ENCODE data around the gene ITM2C. TPM values are rescaled to one million over a fixed set of nuclear protein-coding genes. Genes with fewer than 3 reads are reported as not detected.
A peak's percentile ranks its signal among the peaks of the same experiment; 100 is the strongest.

Gene ITM2C
- total RNA-seq, 2 experiments from 2014 or later = 77.2 to 79.5 TPM

DNA sequence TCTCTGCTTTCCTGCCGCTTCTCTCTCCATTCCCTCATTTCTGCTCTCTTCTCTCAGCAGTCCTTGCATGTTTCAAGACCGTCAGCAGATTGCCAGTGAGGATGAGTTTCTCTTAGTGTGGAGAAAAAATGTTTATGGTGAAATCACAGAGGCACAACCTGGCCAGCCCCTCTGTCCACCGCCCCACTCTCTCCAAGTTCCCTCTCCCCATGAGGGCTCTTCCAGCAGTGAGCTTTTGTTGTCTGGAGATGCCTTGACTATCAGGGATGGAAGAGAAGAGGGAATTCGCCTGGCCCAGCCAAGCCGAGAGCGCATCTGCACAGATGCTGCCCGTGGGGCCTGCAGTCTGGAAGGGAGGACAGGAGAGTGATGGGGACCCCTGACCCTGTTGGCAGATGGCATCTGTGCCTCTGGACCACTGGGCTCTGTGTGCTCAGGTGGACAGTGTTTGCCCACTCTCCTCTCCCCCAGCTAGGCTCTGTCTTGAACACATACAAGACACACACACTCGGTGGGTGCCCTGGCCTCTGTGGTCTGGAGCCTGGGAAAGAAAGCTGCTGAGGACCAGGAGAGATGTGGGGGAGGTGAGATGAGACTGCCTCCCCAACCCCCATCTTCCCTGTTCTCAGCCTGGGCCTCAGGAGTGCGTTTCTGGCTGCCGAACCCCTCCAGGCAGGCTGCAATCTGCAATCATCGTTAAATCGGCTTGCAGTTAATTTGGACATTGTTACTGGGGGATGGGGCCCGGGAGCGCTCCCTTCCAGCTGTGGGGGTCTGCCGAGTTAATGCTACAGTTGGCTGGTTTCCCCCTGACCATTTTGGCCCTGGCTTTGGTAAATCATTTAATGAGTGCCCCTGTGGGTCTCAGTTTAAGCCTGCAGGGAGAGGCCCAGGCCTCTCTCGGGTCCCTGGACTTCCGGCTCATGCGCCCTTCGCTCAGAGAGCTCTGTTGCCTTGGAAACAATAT, 4.5 kb downstream of the ITM2C start:
- DNase-seq = no peak
- no peaks in the 10 kb centered on the region for H3K27me3 Mint-ChIP-seq (ENCODE audit: low read depth)
- POLR2A ChIA-PET = interaction anchor here (1.2 kb wide), 1 partner anchor 595 kb away, joined by 3 read pairs; the partner anchor contains the start of gene NCL
- no peak overlapping the region for H3K4me3 Mint-ChIP-seq
- no peaks in the 10 kb centered on the region for H3K9me3 Mint-ChIP-seq (ENCODE audit: insufficient read depth)
- peaks cover 7% of the 10 kb centered on the region for H3K36me3 Mint-ChIP-seq (ENCODE audit: low read depth)
- peak overlapping the region; percentile 44 for H3K27ac Mint-ChIP-seq
- CTCF ChIA-PET = interaction anchor here (0.9 to 2.9 kb wide), 4 partner anchors 8 to 118 kb away, joined by 3 to 18 read pairs (median 4); no protein-coding TSS in a partner anchor
- H3K4me1 Mint-ChIP-seq (ENCODE audit: low read depth) = peaks cover 64% of the 10 kb centered on the region
- ATAC-seq = no peak

DNA sequence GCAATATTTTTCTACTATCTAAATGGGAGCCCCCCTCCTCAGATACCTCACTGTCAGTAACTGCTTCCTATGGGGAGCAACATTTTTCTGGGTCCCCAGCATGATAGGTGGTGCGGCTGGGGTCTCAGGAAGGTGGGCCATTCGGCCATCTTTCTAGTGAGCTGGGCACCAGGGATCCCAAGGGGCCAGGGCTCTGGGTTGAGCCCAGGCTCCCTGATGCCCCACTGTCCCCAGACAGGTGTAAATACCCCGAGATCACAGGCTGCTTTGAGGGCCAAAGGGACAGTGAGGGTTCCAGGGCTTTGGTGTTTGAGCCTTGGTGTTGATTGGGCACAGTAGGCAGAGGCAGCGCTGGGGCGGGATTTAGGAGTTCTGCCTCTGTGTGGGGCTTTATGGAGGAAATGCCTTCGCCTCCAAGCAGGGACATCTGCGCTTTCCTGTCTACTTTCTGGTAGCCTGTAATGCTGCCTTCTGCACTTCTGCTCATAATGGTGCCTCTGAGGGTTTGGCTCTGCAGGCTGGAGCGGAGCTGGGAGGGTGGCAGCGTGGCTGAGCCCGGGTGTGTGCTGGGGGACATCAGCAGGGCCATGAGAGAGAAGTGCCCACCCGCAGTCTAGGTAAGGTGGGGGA, 5.3 kb downstream of the ITM2C start:
- DNase-seq = no peak
- peaks cover 10% of the 10 kb centered on the region for H3K36me3 Mint-ChIP-seq (ENCODE audit: low read depth)
- H3K27me3 Mint-ChIP-seq (ENCODE audit: low read depth) = no peaks in the 10 kb centered on the region
- H3K4me1 Mint-ChIP-seq (ENCODE audit: low read depth) = peaks cover 65% of the 10 kb centered on the region
- ATAC-seq = no peak
- H3K4me3 Mint-ChIP-seq = no peak overlapping the region
- H3K9me3 Mint-ChIP-seq (ENCODE audit: insufficient read depth) = no peaks in the 10 kb centered on the region
- ChIA-PET POLR2A (interaction anchor here (0.6 to 1.2 kb wide), 2 partner anchors 198 to 594 kb away, joined by 3 to 6 read pairs; partner anchors contain the start of gene NCL), CTCF (interaction anchor here (1.1 to 2.3 kb wide), 2 partner anchors 20 to 117 kb away, joined by 3 to 5 read pairs; no protein-coding TSS in a partner anchor)
- H3K27ac Mint-ChIP-seq = no peak overlapping the region

DNA sequence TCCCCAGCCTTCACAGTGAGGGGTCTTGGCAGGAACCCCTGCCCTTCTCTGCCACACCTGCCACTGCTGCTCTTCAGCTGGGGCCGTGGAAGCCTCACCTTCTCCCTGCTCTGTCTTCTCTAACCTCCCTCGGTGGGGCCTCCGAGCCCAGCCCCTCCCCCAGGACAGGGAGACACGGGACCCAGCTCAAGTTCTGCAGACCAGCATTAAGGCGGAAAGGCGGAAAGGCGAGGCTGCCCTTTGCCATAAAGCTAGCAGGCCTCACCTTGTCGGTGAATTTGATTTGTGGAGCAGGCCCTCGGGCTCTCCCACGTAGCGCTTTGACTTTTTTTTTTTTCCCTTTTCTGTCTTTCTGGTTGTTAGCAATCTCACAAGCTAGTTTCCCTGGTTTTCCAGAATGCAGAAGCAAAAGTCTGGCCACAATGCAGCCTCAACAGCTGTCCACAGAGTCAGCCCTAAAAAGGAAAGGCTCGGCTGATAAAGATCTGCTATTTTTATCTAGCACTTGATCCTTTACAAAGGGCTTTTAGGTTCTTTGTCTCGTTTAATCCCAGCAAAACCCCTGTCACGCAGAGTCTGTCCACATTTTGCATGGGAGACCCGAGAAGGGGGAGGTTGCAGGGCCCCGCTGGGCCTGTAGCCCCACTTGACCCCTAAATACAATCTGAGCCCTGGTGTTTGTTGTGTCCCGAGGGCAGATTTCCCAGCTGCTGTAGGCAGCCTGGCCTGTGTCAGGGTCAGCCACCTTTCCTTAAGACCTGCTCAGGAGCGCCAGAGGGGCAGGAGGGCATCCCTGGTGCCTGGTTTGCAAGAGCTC, 6.0 kb downstream of the ITM2C start:
- Mint-ChIP-seq H3K9me3 (ENCODE audit: insufficient read depth) (no peaks in the 10 kb centered on the region), H3K4me3 (no peak overlapping the region), H3K27me3 (ENCODE audit: low read depth) (no peaks in the 10 kb centered on the region), H3K4me1 (ENCODE audit: low read depth) (peaks cover 63% of the 10 kb centered on the region), H3K27ac (no peak overlapping the region), H3K36me3 (ENCODE audit: low read depth) (peaks cover 15% of the 10 kb centered on the region)
- no peak for ATAC-seq
- peak; percentile 15 for DNase-seq
- ChIA-PET POLR2A (interaction anchor here (0.6 to 1.2 kb wide), 3 partner anchors 43 to 594 kb away, joined by 3 to 6 read pairs (median 3); partner anchors contain the start of gene NCL), CTCF (interaction anchor here (1.1 kb wide), 1 partner anchor 117 kb away, joined by 3 read pairs; no protein-coding TSS in a partner anchor)

DNA sequence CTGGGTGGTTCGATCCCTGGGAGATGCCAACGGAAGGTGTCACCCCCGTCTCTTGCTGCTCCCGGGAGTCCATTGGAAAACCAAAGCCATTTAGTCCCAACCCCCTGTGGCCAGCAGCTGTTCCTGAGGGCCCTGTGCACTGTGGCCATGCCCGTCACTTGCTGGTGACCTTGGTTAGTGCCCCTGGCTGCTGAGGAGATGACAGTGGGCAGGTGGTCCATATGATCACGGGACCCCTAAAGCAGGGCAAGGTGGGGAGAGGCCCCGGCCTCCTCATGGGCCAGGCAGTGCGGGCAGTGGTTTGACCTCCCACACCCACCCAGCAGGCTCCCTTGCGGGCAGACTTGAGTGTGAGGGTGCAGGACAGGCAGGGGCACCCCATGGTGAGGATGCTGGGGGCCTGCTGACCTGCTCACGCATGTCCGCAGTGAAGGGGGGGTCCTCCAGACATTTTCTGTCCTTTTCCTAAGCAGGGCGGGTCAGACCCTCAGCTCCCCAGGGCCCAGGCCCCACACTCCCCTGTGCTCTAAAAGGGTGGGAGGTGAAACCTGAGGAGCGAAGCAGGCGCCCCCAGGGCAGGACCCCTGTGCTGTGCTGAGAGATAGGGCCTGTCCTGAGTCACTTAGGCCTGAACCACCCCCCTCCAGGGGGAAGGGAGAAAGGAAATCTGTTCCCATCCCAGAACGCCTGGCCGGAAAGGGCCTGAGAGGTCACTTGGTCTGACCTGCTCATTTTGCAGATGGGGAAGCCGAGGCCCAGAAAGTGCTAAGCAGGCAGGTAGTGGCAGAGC, 6.8 kb downstream of the ITM2C start:
- Mint-ChIP-seq H3K27me3 (ENCODE audit: low read depth) (no peaks in the 10 kb centered on the region), H3K4me1 (ENCODE audit: low read depth) (peaks cover 60% of the 10 kb centered on the region), H3K9me3 (ENCODE audit: insufficient read depth) (no peaks in the 10 kb centered on the region), H3K4me3 (no peak overlapping the region), H3K27ac (no peak overlapping the region), H3K36me3 (ENCODE audit: low read depth) (peaks cover 18% of the 10 kb centered on the region)
- ChIA-PET CTCF (interaction anchor here (0.7 to 1.5 kb wide), 2 partner anchors 47 to 181 kb away, joined by 3 to 5 read pairs; no protein-coding TSS in a partner anchor), POLR2A (interaction anchor here (0.6 kb wide), 1 partner anchor 42 kb away, joined by 3 read pairs; no protein-coding TSS in a partner anchor)
- no peak for ATAC-seq
- peak; percentile 13 for DNase-seq

DNA sequence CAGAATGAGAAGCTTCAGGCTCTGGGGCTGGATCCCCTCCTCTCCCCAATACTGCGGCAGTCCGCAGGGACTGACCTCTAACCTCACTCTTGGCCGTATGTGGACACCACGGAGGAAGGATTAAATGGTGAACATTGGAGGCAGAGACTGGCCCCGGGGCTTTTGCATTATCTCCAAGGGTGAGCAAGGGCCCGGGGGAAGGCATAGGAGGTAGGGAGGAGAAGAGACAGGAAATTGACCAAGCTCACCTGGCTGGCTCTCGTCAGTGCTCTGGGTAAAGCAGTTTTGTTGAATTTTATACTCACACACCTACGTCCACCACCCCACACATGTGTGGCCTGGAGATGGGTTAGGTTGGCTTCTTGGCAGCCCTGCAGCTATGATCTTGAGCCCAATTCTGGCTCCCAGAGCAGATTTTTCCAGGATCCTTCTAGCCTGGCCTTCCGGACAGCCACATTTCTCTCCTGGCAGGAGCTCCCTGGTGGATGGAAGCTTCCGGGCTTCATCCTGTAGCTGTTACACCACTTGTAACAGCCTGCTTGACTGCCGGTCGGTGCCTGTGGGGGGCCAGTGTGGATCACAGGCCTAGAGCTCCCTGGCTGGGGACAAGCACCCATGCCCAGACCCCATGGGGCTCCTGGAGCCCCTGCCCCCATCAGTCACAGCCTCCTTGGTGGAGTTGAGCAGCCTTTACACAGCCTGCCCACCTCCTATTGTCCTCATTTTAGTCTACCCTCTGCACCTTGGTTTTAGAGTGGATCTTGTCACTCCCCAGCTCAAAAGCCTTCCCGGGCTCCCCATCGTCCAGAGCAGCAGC, 7.6 kb downstream of the ITM2C start:
- peaks cover 22% of the 10 kb centered on the region for H3K36me3 Mint-ChIP-seq (ENCODE audit: low read depth)
- H3K4me1 Mint-ChIP-seq (ENCODE audit: low read depth) = peaks cover 60% of the 10 kb centered on the region
- ATAC-seq (no peak), DNase-seq (peak; percentile 17)
- H3K9me3 Mint-ChIP-seq (ENCODE audit: insufficient read depth) = no peaks in the 10 kb centered on the region
- ChIA-PET CTCF (interaction anchor here (0.7 to 1.5 kb wide), 2 partner anchors 48 to 181 kb away, joined by 3 to 5 read pairs; no protein-coding TSS in a partner anchor), POLR2A (no interaction called here)
- no peaks in the 10 kb centered on the region for H3K27me3 Mint-ChIP-seq (ENCODE audit: low read depth)
- H3K4me3 Mint-ChIP-seq = no peak overlapping the region
- peak overlapping the region; percentile 41 for H3K27ac Mint-ChIP-seq

DNA sequence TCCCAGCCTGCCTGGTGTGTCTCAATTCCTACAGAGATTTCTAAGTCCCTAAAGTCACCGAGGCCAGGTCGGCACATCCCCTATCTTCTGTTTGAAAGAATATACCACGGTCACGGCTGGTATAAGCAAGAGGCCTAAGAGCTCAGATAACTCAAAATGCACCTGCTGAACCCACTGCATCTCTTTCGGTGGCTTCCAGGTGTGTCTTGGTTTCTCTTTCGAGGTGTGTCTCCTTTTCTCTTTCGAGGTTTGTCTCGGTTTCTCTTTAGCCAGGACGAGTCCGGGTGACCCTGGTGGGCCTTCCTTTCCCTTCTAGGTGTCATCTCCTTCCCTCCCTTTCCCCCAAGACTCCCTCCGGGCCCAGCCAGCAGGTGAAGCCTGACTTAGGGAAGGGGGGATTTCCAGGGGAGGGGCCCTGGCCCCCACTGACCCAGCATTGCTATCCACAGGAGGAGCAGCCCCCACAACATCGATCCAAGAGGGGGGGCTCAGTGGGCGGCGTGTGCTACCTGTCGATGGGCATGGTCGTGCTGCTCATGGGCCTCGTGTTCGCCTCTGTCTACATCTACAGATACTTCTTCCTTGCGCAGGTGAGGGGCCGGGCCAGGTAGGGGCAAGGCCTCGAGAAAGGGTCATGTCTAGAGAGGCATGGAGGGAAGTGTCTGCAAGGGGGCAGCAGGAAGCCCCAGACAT, 8.4 kb downstream of the ITM2C start:
- Mint-ChIP-seq H3K4me1 (ENCODE audit: low read depth) (peaks cover 65% of the 10 kb centered on the region), H3K27ac (peak overlapping the region; percentile 41), H3K9me3 (ENCODE audit: insufficient read depth) (no peaks in the 10 kb centered on the region), H3K4me3 (no peak overlapping the region), H3K36me3 (ENCODE audit: low read depth) (peaks cover 27% of the 10 kb centered on the region), H3K27me3 (ENCODE audit: low read depth) (no peaks in the 10 kb centered on the region)
- CTCF ChIA-PET = interaction anchor here (1.5 kb wide), 1 partner anchor 180 kb away, joined by 5 read pairs; no protein-coding TSS in a partner anchor
- POLR2A ChIA-PET = no interaction called here
- DNase-seq (no peak), ATAC-seq (no peak)

DNA sequence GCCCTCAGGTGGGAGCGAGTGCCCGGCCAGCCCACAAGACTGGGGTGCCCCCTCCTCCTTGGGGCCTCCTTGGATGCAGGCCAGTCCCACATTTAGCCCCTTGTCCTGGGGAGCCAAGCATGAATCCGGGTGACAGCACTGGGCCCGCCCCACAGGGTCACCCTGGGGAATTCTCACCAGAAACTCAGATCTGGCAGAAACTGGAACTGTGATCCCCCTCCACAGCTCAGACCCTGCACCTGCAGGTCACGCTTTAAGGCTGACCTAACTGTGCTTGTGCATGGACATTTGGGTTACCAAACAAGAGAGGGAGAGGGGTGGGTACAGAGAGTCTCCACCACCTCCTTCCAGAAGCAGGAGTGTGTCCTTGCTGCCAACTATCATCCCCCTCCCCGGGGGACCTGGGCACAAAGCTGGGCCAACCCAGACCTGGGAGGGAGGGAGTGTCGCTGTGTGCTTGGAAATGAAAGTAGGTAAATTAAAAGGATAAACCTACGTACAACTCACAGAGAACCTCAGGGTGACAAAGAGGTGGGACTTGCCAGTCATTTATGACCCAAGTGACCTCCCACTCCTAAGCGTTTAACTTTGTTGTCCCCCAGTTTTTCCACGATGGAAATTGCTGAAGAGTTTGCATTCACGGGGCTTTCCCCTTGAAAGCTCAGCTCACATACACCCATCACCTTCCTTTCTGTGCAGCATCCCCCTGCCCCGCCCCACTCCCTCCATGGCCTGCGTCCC, 9.1 kb downstream of the ITM2C start:
- no peak for DNase-seq
- H3K27ac Mint-ChIP-seq = peak overlapping the region; percentile 55
- no peaks in the 10 kb centered on the region for H3K27me3 Mint-ChIP-seq (ENCODE audit: low read depth)
- H3K4me3 Mint-ChIP-seq = no peak overlapping the region
- no peaks in the 10 kb centered on the region for H3K9me3 Mint-ChIP-seq (ENCODE audit: insufficient read depth)
- ChIA-PET POLR2A (no interaction called here), CTCF (no interaction called here)
- peaks cover 68% of the 10 kb centered on the region for H3K4me1 Mint-ChIP-seq (ENCODE audit: low read depth)
- no peak for ATAC-seq
- peaks cover 30% of the 10 kb centered on the region for H3K36me3 Mint-ChIP-seq (ENCODE audit: low read depth)

DNA sequence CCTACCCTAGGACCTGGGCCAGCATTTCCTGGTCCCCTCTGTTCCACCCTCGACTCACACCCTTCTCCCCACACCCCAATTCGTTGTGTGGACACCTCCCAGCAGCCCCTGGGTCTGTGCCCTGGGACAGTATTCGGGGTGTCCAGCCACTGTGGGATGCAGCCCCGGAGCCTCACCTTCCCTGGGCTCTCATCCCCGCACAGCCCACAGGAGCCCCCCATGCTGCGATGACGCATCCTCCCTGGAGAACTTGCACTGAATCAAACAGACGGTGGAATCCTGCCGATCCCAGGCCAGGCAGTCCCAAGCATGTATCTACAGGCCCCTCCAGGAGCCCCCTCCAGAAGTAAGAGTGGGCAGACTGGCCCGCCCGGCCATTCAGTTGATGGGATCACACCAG, 9.7 kb downstream of the ITM2C start:
- peaks cover 69% of the 10 kb centered on the region for H3K4me1 Mint-ChIP-seq (ENCODE audit: low read depth)
- ChIA-PET CTCF (no interaction called here), POLR2A (no interaction called here)
- no peaks in the 10 kb centered on the region for H3K9me3 Mint-ChIP-seq (ENCODE audit: insufficient read depth)
- H3K4me3 Mint-ChIP-seq = no peak overlapping the region
- no peak for ATAC-seq
- peak overlapping the region; percentile 55 for H3K27ac Mint-ChIP-seq
- peaks cover 34% of the 10 kb centered on the region for H3K36me3 Mint-ChIP-seq (ENCODE audit: low read depth)
- DNase-seq = no peak
- H3K27me3 Mint-ChIP-seq (ENCODE audit: low read depth) = no peaks in the 10 kb centered on the region

DNA sequence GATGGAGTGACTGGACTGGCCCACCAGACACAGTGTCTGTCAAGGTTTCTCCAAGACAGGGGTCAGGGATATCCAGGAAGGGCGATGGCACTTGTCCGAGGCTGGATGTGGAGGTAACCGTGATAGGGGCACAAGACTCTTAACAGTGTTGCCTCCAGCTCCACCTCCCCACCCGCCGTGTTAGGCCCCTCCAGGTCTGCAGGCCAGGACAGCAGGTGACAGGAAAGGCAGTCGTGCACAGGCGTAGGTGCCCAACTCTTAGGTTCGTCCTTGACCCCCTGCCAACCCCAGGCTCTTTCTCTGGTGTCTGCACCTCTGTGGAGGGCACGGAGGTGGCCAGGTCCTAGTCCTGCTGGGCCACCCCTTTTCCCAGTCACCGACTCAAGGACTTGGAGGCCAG, 10.1 kb downstream of the ITM2C start:
- Mint-ChIP-seq H3K4me1 (ENCODE audit: low read depth) (peaks cover 67% of the 10 kb centered on the region), H3K4me3 (no peak overlapping the region), H3K9me3 (ENCODE audit: insufficient read depth) (no peaks in the 10 kb centered on the region), H3K27me3 (ENCODE audit: low read depth) (no peaks in the 10 kb centered on the region), H3K27ac (no peak overlapping the region), H3K36me3 (ENCODE audit: low read depth) (peaks cover 38% of the 10 kb centered on the region)
- ChIA-PET POLR2A (no interaction called here), CTCF (interaction anchor here (1.0 kb wide), 1 partner anchor 178 kb away, joined by 4 read pairs; no protein-coding TSS in a partner anchor)
- no peak for ATAC-seq
- DNase-seq = no peak

Data from activated CD8-positive, alpha-beta T cell treated with anti-CD3 and anti-CD28 coated beads, Interleukin-2, amount 10 ng/mL, durations not matched to agents 7 days and 5 days (primary cell).